ENCODE results near the gene ADH1A.

- TF ChIP-seq GATA2 (IDR thresholded peaks at IDR 0.05; ENCODE audit: low read depth, low read length) (no peak), GATA3 (IDR thresholded peaks at IDR 0.05; ENCODE audit: low read depth, low read length) (no peak)
These were observed 39.1 kb upstream of the ADH1A start for GRCh38 chr4:99329876-99330275.
